Liver (tissue), 9 donors: ENCODE data around the gene GHDC. TPM values are rescaled to one million over a fixed set of nuclear protein-coding genes. Genes with fewer than 3 reads are reported as not detected.
"Not testable (repeated sequence)": the region's sequence is repeated elsewhere in the genome, so short reads cannot be mapped to it uniquely, and the experiment has no call there.

Source experiments
- DNase-seq: peaks from one replicate; pipeline ENCODE4 v3.0.0-alpha.2; 2017; ENCODE audit warnings: low spot score
- H3K27ac ChIP-seq, 2 donors: one replicate each; pipeline ENCODE4 v1.7.0; 2013; ENCODE audit warnings: inconsistent platforms in 2 of 2, low read length in 2 of 2, control low read depth in 1 of 2, low read depth in 1 of 2, mild to moderate bottlenecking in 1 of 2
- H3K27me3 ChIP-seq, 4 donors: one replicate each; pipeline versions ENCODE4 v1.6.1 to v1.7.0; 2013; ENCODE audit warnings: low read length in 3 of 4, inconsistent platforms in 1 of 4, mild to moderate bottlenecking in 1 of 4, moderate library complexity in 1 of 4; ENCODE audit not compliant: control insufficient read depth in 4 of 4, insufficient read depth in 4 of 4
- H3K36me3 ChIP-seq, 4 donors: one replicate each; pipeline versions ENCODE4 v1.6.1 to v1.7.0; 2013; ENCODE audit warnings: low read length in 3 of 4, mild to moderate bottlenecking in 3 of 4, low read depth in 1 of 4, moderate library complexity in 1 of 4; ENCODE audit not compliant: control insufficient read depth in 4 of 4, insufficient read depth in 3 of 4
- H3K4me1 ChIP-seq, 4 donors: one replicate each; pipeline versions ENCODE4 v1.6.1 to v1.7.0; 2013; ENCODE audit warnings: low read length in 3 of 4, mild to moderate bottlenecking in 3 of 4, moderate library complexity in 1 of 4; ENCODE audit not compliant: control insufficient read depth in 4 of 4, insufficient read depth in 4 of 4
- H3K4me3 ChIP-seq, 3 donors: one replicate each; pipeline versions ENCODE4 v1.6.1 to v1.7.0; 2013; ENCODE audit warnings: low read length in 3 of 3, control low read depth in 1 of 3, low read depth in 1 of 3, mild to moderate bottlenecking in 1 of 3
- H3K9ac ChIP-seq, 2 donors: one replicate each; pipeline ENCODE4 v1.7.0; 2013; ENCODE audit warnings: low read length in 2 of 2, mild to moderate bottlenecking in 2 of 2, moderate library complexity in 2 of 2, control low read depth in 1 of 2, low read depth in 1 of 2
- H3K9me3 ChIP-seq, 4 donors: one replicate each; pipeline versions ENCODE4 v1.6.1 to v1.7.0; 2013; ENCODE audit warnings: low read length in 3 of 4; ENCODE audit not compliant: control insufficient read depth in 4 of 4
- ATF3 ChIP-seq: IDR thresholded peaks from 2 replicates; pipeline ENCODE4 v1.6.1; 2016; ENCODE audit warnings: antibody characterized with exemption
- EGR1 ChIP-seq, 2 donors: IDR thresholded peaks; 2 replicates each; pipeline ENCODE4 v1.6.1; 2016 to 2018; ENCODE audit warnings: antibody characterized with exemption in 2 of 2, low read depth in 2 of 2
- FOXA1 ChIP-seq: IDR thresholded peaks from 2 replicates; pipeline ENCODE4 v1.6.1; 2016; ENCODE audit warnings: antibody characterized with exemption
- FOXA2 ChIP-seq: IDR thresholded peaks from 2 replicates; pipeline ENCODE4 v1.6.1; 2016; ENCODE audit warnings: antibody characterized with exemption
- GABPA ChIP-seq, 2 donors: IDR thresholded peaks in 1 of 2; conservative IDR thresholded peaks in 1 of 2; 2 replicates each; pipeline ENCODE4 v1.6.1; 2016; ENCODE audit warnings: antibody characterized with exemption in 2 of 2, mild to moderate bottlenecking in 1 of 2, moderate library complexity in 1 of 2
- HNF4A ChIP-seq, 2 donors: conservative IDR thresholded peaks; 2 replicates each; pipeline ENCODE4 v1.6.1; 2016; ENCODE audit warnings: antibody characterized with exemption in 2 of 2, mild to moderate bottlenecking in 2 of 2
- HNF4G ChIP-seq: IDR thresholded peaks from 2 replicates; pipeline ENCODE4 v1.6.1; 2016; ENCODE audit warnings: antibody characterized with exemption
- JUND ChIP-seq, 2 donors: IDR thresholded peaks; 2 replicates each; pipeline ENCODE4 v1.6.1; 2016; ENCODE audit warnings: antibody characterized with exemption in 2 of 2
- MAX ChIP-seq: IDR thresholded peaks from 2 replicates; pipeline ENCODE4 v1.6.1; 2016; ENCODE audit warnings: antibody characterized with exemption
- NR2F2 ChIP-seq: IDR thresholded peaks from 2 replicates; pipeline ENCODE4 v1.6.1; 2016; ENCODE audit warnings: antibody characterized with exemption
- RAD21 ChIP-seq, 2 donors: IDR thresholded peaks; 2 replicates each; pipeline ENCODE4 v1.6.1; 2016; ENCODE audit warnings: antibody characterized with exemption in 2 of 2, mild to moderate bottlenecking in 2 of 2
- REST ChIP-seq: IDR thresholded peaks from 2 replicates; pipeline ENCODE4 v1.6.1; 2016; ENCODE audit warnings: antibody characterized with exemption, mild to moderate bottlenecking
- RXRA ChIP-seq, 2 donors: IDR thresholded peaks; 2 replicates each; pipeline ENCODE4 v1.6.1; 2017 to 2018; ENCODE audit warnings: antibody characterized with exemption in 2 of 2, mild to moderate bottlenecking in 1 of 2
- SP1 ChIP-seq: IDR thresholded peaks from 2 replicates; pipeline ENCODE4 v1.6.1; 2018; ENCODE audit warnings: antibody characterized with exemption, mild to moderate bottlenecking
- YY1 ChIP-seq: IDR thresholded peaks from 2 replicates; pipeline ENCODE4 v1.6.1; 2016; ENCODE audit warnings: antibody characterized with exemption, mild to moderate bottlenecking
- ZBTB33 ChIP-seq: IDR thresholded peaks from 2 replicates; pipeline ENCODE4 v1.6.1; 2016; ENCODE audit warnings: antibody characterized with exemption
- WGBS: extraction: QIAGEN DNeasy Blood & Tissue Kit; methylation state at CpG from one replicate; pipeline ENCODE4 v1.1.7; 2013; 5-methylcytosine and 5-hydroxymethylcytosine counted together
- polyA plus RNA-seq, 2 donors: library from polyadenylated mRNA; stranded (reverse) in 1 of 2; unstranded in 1 of 2; fragments of 200-250 nt in 1 of 2; fragments of >200 nt in 1 of 2; fragmentation: Nextera tagmentation in 1 of 2; extraction: Ambion mirVana in 1 of 2; gene quantifications; one replicate each; pipeline versions ENCODE4 v1.2.1 to v1.2.3, GENCODE V29; 2013 to 2015
- total RNA-seq, 2 donors: library from RNA; depleted of rRNA; stranded (reverse); fragments of >200 nt; gene quantifications; one replicate each; pipeline ENCODE4 v1.2.3, GENCODE V29; 2014
- donor health status: healthy.
- donor health status: healthy.
- donor health status: healthy.
- donor health status: healthy.
- donor health status: healthy.

GHDC gene
- total and polyA plus RNA-seq, 4 donors: 10.0 to 17.6 (median 12.3) TPM

GRCh38 chr17:42239576-42239975 is 45.3 kb upstream of the GHDC start:
- not testable (repeated sequence) for DNase-seq, H3K4me3 ChIP-seq, H3K36me3 ChIP-seq, H3K9ac ChIP-seq, H3K27me3 ChIP-seq, H3K9me3 ChIP-seq
- H3K27ac ChIP-seq: peak overlapping the region in 1 of 2 donors; percentile 49
- 53% methylated on average over 7 of the region's 7 CpGs for WGBS
- TF ChIP-seq SP1 (peak; percentile 42), ATF3 (peak; percentile 48), MAX (peak; percentile 74), RAD21 (IDR thresholded peaks at IDR 0.05) (peak in 1 of 2 donors; percentile 23), ZBTB33 (peak; percentile 72), FOXA1 (peak; percentile 79), GABPA (IDR thresholded peaks at IDR 0.05 in 1 of 2, conservative IDR thresholded peaks at IDR 0.05 in 1 of 2) (peak in 1 of 2 donors; percentile 35), HNF4A (conservative IDR thresholded peaks at IDR 0.05) (peak; percentile 40 to 60), JUND (IDR thresholded peaks at IDR 0.05) (peak; percentile 18 to 60), FOXA2 (peak; percentile 81), REST (peak; percentile 16), NR2F2 (peak; percentile 37), RXRA (IDR thresholded peaks at IDR 0.05) (peak; percentile 64 to 69)
- peaks cover 0 to 15% (median 0%) of the 10 kb centered on the region in 4 donors for H3K4me1 ChIP-seq

GRCh38 chr17:42236760-42237159 is 42.5 kb upstream of the GHDC start:
- peaks cover 0 to 15% (median 0%) of the 10 kb centered on the region in 4 donors for H3K4me1 ChIP-seq
- no peak for TF ChIP-seq HNF4A (conservative IDR thresholded peaks at IDR 0.05)
- TF ChIP-seq FOXA2: no peak
- no peak for TF ChIP-seq RAD21 (IDR thresholded peaks at IDR 0.05)
- no peak for TF ChIP-seq EGR1 (IDR thresholded peaks at IDR 0.05; ENCODE audit: low read depth in 2 of 2)
- no peak for TF ChIP-seq NR2F2
- TF ChIP-seq ATF3: no peak
- no peak for TF ChIP-seq YY1
- no peak for TF ChIP-seq REST
- TF ChIP-seq SP1: no peak
- no peak for TF ChIP-seq HNF4G
- 96% methylated on average over 7 of the region's 7 CpGs for WGBS

More at GRCh38 chr17:42236760-42237159, 42.5 kb upstream of the GHDC start:
- no peaks in the 10 kb centered on the region for H3K27me3 ChIP-seq
- no peak overlapping the region for H3K9ac ChIP-seq
- H3K9me3 ChIP-seq: no peaks in the 10 kb centered on the region
- no peaks in the 10 kb centered on the region for H3K36me3 ChIP-seq
- H3K27ac ChIP-seq: no peak overlapping the region
- H3K4me3 ChIP-seq: no peak overlapping the region
- no peak for DNase-seq
